Activated gamma-delta T cell treated with Interleukin-2 at 50 U/mL for 16 hours (primary cell): ENCODE results near the gene ATP2A3.
A peak's percentile ranks its signal among the peaks of the same experiment; 100 is the strongest.

Experiments
- DNase-seq: peaks from one replicate; pipeline ENCODE4 v3.0.0-alpha.2; 2020

The ATP2A3 gene

DNA sequence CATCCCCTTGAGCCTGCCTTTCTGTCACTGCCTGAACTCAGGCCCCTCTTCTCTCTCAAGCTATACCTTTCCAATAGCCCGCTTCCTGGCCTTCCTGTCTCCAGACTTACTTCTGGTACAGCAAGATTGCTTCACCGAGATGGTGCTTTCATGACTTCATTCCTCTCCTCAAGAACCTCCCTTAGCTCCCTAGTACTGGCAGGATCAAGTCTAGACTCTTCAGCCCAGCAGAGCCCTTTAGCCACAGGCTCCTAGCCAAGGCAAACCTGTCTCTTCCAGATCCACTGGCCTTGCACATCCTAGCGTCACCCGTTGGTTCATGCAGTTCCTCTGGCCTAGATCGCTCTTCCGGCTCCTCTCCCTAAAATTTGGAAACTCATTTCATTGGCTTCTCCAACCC is 6.4 kb upstream of the ATP2A3 start:
- no peak for DNase-seq

DNA sequence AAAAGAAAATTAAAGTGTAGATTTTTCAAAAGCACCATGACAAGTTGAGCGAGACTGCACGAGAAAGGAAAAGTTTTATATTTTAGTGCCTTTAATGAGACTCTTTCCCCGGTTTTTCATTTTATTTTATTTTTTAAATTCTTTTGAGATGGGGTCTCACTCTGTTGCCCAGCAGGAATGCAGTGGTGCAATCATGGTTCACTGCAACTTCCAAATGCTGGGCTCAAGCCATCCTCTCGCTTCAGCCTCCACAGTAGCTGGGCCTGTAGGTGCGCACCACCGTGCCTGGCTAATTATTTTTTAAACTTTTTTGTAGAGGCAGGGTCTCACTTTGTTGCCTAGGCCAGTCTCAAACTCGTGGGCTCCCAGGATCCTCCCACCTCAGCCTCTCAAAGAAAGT is 5.7 kb upstream of the ATP2A3 start:
- DNase-seq, result no peak

DNA sequence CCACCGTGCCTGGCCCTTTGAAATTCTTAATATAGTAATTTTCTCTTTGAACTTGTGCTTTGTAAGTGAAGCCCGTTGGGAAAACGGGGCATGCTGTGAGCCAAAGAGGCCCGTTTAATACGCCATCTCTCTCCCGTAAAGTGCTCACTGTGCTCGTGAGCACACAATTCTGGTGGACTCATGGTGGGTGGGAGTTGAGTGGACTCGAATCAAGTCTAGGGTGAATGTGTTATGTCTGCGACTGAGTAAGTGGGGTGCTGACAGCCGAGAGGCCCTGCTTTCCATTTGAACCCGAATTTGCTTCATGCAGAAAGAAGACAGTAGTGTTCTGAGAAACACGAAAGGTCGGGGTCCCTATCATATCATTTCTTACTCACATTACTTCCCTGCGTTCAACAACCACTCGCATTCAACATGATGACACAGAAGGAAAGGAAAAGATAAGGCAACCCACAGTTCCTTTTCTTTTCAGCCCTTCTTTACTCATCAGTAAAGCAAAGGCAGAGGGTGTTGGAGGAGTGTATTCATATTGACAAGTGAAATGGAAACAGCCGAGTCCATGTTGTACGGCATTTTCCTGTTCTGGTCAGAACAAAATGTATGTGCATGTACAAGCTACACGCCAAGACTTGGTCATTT is 4.8 kb upstream of the ATP2A3 start:
- DNase-seq, result no peak

DNA sequence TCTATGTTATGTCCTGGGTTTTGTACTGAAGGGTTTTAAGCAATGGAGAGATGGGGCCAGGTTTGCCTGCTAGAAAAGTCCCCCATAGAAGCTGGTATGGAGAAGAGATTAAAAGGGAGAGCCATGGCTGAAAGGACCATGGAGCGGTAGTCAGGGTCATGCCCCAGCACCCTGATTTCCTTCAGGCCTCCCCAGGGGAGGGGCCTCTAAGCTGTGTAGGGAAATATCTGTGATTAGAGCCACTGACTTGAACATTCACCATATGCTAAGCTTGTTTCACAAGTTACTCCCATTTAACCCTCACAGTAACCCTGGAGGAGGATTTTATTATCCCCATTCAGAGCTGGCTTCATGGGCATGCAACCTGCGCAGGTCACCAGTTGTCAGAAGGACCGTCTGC is 3.8 kb upstream of the ATP2A3 start:
- no peak for DNase-seq

DNA sequence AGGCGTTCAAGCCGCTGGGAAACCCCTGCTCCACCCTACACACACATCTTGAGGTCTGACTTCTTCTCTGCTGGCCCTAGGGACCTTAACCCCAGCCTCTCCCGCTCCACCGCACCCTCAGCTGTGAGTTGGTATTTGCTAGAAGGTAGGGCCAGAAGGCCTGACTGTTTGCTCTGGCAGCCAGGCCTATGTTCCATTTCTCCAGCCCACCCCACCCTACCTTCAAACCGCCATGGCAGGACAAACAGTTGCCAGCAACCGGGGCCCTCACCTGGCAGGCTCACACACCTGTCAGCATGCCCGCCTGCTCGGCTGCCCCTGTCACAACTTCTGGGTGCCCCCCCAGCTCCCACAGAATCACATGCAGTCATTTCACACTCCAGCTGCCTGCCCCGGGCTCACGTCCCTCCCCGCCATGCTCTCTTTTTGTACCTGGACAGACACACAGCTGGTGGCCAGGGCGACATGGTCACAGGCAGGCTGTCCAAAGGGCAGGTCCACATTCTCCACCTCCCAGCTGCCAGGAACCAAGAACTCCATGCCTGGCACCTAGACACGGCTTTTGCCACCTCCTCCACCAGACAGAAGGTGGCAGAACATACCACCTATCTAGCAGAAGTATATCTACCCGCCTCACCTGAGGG is 2.6 kb upstream of the ATP2A3 start:
- no peak for DNase-seq

DNA sequence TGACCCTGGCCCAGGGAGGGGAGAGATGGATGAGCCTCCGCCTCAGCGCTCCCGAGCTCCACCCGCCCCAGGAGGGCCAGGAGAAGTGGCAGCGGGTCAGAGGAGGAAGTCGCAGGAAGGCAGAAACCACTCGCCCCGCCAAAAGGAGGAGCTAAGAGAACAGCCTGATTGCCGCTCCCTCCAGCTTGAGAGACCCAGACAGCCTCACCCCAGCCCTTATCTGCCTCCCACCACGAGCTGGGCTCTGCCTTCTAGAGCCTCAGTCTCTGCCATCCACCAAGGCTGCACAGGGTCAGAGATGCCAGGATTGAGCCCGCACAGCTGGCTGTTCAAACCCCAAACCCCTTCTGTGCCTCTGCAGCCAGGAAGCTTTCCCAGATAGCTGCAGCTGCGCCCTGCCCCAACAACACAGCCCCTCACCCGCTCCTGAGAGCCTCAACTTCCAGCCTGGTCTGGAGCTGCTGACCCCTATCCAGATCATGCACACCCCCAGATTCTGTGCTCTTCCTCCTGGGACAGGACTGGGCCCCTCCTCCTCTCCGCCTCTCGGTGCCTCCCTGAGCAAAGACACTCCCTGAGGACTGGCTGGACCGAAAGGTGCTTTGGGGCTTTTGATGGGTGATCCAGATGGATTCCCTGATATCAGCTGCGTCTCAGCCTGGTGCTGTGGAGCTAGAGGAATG is 1.0 kb upstream of the ATP2A3 start:
- peak; percentile 70 for DNase-seq

DNA sequence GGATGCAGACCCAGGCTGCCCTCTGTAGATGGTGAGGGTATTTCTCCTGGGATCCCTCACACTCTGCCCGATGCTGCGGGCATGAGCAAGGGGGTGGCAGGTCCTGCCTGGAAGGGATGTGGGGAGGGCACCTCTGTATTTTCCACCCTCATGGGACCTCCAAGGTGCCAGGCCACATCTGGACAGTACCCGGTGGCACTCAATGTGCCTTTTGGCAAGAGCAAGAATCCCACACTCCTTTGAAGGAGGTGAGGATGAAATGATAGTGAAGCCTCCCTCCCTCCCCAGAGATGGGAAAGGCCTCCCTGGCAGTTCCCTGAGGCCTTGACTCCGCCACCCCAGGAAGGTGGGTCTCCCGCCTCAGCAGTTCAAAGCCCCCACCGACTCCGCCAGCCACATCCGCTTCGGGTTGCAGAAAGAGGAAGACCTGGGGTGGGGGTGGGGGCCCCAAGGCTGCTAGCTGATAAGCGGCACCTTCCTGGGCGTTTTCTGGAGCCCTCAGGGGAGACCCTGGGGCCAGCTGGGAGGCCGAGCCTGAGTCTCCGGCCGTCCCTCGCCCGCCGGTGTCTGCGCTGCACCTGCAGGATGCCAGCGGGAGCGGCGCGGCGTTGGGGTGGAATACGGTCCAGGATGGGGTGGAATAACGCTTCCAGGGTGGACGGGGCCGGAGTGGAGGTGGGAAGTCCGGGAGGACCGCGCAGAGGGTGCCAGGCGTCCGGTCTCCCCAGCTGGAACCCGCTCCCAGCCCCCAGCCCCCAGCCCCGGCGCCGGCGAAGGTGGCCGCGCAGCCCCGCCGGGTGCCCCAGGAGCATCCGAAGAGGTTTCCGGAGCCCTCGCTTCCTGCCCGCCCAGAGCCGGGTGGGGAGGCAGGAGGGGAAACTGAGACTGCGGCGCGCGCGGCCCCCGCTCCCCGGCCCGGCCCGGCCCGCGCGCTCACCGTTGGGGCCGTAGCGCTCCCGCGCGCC is 718 bp downstream of the ATP2A3 start:
- DNase-seq, result peak; percentile 81

DNA sequence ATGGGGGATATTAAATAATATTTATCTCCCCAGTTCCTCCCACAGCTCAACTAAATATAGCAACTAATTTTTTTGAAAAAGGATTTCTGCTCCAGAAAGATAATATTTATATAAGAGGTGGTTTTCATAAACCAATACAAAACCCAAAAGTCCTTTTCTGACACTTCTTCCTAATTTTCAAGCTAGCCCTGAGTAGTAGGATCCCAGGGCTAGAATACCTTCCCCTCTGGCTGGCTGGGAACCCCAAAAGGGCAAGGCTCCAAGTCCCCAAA is 1.3 kb downstream of the ATP2A3 start:
- DNase-seq, result no peak

DNA sequence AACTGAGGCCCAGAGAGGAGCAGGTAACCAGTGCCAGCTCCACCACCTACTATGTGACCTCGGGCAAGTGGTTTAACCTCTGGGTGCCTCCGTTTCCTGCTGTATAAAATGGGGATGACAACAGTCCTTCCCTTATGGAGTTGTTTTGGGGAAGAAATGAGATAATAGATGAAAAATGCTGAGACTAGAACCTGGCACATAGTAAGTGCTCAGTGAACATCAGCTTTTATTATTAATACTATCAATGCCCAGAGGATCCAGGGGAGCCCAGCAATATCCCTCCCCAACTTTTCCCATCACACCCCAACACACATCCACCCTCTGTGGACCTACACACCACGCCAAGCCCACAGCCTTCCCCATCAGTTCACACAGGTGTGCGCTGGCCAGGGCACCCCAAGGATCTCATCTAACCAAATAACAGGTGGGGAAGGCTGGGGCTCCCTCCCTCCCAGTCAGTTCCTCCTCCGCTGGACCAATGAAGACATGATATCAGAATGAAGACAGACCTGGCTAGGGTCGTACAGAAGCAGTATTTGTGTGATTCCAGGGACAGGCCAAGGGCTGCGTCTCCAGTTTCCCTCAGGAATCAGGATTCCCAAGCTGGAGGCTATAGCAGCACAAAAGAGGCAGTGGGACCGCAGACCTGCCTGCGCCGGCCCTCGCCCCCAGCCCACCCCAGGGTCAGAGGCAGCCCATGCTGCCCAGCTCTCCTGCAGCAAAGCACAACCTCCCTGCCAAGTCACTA is 1.8 kb downstream of the ATP2A3 start:
- no peak for DNase-seq

DNA sequence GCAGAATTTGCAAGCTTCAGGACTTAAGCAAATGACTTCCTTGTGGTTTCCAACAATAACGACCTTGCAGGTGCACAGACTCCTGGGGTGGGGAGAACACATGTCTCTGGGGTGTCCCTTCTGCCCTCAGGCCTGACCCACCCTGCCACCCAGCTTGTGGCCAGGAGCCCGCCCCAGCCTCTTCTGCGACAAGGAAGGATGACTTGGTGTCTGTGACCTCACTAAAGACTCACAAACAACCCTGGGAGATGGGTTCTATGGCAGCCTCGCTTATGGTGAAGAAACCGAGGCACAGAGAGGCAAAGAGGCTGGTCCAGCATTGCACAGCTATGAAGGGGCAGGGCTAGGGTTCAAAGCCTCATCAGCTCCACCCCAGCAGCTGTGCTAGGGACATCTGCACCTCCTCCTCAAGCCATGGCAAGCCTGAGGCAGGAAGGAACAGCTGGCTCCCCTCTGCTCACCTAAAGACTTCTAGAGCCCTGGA is 2.6 kb downstream of the ATP2A3 start:
- DNase-seq, result peak; percentile 45

DNA sequence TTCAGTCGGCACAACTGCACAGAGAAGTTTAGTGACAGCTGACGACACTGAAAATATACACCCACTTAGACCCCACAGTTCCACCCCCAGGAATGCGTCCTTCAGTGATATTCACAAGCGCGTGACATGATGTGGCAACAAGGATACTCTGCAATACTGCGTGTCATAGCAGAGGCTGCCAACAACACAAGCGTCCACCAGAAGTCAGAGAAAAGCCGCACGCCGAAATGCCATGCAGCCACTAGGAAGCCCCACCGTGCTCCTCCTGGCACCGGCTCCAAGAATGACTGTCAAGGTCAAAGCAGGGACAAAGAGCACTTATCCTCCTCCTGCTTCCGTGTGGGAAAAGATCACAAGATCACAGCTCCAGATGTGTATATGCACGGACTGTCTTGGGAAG is 3.5 kb downstream of the ATP2A3 start:
- DNase-seq, result no peak

DNA sequence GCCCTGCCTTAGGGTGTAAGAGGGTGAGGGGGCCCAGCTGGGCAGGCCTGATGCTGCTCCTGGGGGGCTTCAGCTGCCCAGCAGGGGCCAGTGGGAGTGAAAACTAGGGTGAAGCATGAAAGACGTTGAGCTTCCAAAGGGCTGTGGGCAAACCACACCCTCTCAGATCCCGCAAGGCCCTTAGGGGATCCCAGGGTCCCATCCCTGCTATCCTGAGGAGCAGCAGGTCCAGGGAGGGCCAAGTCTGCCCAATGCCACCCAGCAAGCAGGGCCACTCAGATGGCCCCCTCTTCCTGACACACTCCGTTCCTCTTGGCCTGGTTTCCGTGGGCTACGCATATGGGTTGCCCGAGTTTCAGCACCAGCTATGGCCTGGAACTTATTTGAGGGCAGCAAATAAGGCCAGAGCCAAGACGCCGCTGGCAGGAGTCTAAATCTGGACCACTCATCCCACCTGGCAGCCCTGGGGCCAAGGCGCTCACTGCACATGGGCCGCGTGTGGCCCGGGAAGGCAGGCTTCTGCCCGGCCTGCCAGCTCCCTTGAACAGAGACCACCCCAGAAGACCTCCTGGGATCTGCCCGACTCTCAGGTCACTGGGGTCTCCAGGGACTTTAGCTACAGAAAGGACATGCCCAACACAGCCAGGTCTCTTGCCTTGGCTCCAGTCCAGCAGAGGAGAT is 4.2 kb downstream of the ATP2A3 start:
- no peak for DNase-seq

DNA sequence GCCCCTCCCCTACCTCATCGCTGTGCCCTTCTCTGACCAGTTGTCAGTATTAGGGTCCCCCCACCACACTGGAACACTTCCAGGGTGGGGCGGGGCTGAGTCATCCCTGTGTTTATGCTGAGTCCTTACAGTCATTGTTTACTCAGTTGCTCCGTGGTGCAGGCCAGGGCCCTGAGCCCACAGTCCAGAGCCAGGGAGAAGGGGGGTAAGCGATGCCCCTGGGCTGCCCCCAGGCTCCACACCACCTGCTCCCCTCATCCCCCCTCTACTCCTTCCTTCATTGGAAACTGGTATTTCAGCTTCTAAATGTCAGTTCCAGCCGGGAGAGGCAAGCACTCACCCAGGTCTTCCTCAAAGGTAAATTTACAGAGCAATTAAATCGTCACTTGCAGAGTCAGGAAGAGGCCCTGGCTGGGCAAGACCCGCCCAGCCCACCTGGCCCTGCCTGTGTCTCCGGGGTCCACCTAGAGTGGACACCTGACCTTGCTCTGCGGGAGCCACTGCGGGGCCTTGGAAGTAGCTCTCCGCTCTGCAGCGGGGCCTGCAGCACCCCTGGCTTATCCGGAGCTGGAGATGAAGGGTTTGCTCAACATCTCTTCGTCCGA is 4.8 kb downstream of the ATP2A3 start:
- DNase-seq, result no peak

DNA sequence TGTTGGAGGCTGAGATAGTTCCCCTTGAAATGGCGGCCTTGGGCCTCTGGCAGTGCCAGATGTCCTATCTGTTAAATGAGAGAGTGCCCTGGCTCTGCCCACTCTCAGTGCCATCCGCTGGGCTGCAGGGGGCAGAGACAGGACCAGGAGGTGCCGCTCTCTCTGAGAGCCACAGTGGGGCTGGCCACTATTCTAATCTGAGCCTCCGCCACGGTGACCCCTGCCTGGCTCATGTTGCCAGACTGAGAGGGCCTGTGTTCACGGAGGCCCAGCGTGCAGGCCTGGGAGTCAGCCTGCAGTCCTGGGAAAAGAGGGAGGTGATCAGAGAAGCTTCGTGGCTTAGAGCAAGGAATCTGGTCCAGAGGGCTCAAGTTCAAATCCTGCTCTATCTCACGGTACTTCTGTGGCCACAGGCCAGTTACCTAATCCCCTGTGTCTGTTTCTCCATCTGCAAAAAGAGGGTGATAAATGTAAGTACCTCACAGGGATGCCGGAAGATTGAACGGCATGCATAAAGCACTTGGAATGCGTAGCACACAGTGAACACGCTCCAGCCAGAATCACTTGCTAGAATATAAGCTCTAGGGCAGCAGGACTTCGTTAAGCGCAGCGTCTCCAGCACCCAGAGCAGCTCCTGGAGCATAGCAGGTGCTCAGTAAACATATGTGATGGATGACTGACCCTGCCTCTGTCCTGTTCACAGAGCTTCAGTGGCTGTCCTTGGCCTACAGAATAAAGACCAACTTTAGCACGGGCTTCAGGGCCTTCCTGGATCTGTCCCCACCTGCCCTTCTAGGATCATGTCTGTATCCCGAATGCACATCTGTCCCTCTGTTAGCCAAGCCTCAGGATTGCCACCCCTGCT is 6.3 kb downstream of the ATP2A3 start:
- no peak for DNase-seq

DNA sequence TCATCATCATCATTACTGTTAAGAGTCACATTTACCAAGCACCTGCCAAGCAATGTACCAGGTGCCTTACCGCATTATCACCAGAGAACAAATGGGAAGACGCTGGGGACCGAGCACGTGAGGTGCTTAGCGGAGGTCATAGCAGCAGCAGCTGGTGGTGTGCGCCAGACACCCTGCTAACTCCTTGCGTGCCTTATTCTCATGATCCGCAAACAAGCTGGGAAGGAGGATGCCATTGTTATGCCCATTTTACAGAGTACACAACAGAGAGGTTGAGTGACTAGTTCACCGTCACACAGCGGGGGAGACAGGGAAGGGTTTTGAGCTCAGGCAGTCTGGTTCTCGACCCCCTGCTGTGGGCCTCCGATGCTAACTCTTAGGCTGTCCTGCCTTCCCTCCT is 7.3 kb downstream of the ATP2A3 start:
- no peak for DNase-seq

DNA sequence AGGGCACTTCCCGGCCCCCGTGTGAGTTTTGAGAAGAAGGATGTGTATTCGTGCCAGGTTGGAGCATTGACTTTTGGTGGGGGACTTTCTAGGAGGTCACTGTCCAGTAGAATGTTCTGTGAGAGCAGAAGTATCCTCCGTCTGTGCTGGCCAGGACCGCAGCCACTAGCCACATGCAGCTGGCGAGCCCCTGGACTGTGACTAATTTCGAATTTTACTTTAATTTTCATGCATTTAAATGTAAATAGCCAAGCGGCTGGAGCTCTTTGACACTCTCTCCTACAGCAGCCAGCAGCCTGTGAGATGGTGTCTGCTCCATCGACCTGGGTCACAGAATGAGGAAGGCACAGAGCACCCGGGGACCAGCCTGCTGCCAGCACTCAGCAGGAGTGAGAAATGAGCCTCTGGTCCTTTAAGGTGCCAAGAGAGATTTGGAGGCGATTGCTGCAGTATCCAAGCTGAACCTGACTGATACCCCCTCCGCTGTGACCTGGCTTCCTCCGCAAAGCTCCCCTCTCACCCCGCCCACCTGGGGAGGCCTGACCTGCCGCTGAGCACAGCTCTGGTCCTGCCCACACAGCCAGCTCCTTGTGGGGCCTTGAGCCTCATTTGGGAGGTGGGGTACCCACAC is 7.8 kb downstream of the ATP2A3 start:
- no peak for DNase-seq

DNA sequence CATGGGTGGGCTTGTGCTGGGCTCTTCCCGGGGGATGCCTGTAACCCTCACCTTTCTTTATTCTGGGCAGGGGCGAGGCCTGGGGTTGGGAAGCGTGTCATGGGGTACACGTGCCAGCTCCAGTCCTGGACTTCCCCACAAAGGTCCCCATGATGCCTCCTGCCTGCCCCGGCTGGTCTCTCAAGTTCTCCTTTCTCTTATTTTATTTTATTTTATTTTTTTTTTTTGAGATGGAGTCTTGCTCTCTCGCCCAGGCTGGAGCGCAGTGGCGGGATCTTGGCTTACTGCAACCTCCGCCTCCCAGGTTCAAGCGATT is 8.6 kb downstream of the ATP2A3 start:
- no peak for DNase-seq

DNA sequence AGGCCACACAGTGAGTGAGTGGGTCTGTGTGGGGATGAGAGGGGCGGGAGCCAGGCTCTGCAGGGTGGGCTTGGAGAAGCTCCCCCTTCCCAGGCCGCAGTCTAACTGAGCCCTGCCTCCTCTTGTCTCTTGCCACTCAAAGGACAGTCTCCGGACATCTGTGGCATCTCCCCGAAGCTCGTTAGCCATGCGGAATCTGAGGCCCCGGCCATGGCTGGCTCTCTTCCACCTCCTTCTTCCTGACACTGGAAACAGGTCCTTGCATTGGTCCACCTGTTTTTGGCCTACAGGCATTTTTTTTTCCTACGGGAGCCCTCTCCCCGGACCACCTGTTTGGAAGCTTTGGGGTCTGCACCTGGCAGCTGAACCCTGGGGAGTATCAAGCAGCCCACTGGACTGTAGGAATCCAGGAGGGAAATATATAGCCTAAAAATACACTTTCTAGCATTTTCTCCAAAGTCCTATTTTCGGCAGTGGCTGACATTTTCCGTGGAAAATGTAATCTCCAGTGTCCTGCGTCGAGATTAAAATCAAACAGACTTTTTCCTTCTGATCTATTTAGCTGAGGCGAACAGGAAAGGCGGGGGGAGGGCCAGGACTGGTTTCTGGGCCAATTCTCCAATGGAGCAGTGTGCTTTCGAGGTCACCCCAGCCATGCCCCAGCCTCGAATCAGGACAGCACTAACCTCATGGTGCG is 9.1 kb downstream of the ATP2A3 start:
- DNase-seq, result no peak

DNA sequence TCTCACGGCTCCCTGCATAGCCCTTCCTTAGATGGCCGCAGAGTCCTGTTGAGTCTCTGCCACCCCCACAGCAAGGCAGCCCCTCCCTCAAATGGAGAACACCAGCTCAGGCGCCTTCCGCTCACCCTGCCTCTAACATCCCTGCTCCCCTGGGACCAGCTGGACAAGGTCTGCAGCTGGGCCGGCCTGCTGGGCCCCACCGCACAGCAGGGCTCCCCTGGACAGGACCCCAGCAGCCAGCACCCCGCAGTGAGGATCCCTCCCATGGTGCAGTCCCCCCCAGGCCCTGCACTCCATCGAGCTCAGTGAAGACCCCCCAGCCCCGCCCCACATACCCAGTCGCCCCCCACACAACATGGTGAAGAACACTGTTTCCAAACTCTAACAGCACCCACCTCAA is 10.2 kb downstream of the ATP2A3 start:
- no peak for DNase-seq

DNA sequence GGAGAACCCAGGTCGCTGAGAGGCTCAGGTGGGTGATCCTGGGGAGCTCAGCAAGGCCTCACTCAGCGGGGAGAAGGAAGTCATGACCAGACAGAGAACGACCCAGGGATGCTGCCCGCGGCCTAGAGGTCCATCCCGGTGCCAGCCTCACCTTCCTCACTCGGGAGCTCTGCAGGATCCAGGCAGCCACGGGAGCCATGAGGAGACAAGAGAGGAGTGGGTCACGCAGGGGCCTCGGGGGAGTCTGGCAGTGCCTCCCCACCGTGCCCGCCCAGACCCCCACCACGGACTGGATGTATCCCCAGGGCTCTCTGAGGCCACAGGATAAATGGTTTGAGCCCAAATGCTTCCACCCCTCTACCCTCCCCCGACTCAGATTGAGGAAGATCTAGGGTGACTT is 10.7 kb downstream of the ATP2A3 start:
- DNase-seq, result no peak
